Urinary bladder (tissue), 4 donors: ENCODE measurements around the gene NPAS2. TPM values are rescaled to one million over a fixed set of nuclear protein-coding genes. Genes with fewer than 3 reads are reported as not detected.

ENCODE experiments used
- DNase-seq: peaks from one replicate; pipeline ENCODE4 v3.0.0-alpha.2; 2015; ENCODE audit errors: extremely low spot score
- H3K27ac ChIP-seq: one replicate; pipeline ENCODE4 v1.5.1; 2013; ENCODE audit warnings: low read depth, mild to moderate bottlenecking, moderate library complexity
- H3K36me3 ChIP-seq: one replicate; pipeline ENCODE4 v1.6.1; 2013; ENCODE audit warnings: mild to moderate bottlenecking, moderate library complexity; ENCODE audit not compliant: insufficient read depth
- H3K4me1 ChIP-seq: one replicate; pipeline ENCODE4 v1.6.1; 2013; ENCODE audit warnings: mild to moderate bottlenecking, moderate library complexity; ENCODE audit not compliant: insufficient read depth
- H3K4me3 ChIP-seq: one replicate; pipeline ENCODE4 v1.5.1; 2013; ENCODE audit warnings: low read depth, low read length
- WGBS: extraction: QIAGEN DNeasy Blood & Tissue Kit; methylation state at CpG from one replicate; pipeline ENCODE4 v1.1.7; 2013; 5-methylcytosine and 5-hydroxymethylcytosine counted together
- polyA plus RNA-seq: library from polyadenylated mRNA; stranded (reverse); fragments of 200-250 nt; gene quantifications from one replicate; pipeline ENCODE4 v1.2.3, GENCODE V29; 2013
- total RNA-seq: library from RNA; depleted of rRNA; stranded (reverse); fragments of >200 nt; gene quantifications from one replicate; pipeline ENCODE4 v1.2.3, GENCODE V29; 2014
- donor health status: healthy with polysubstance abuse.
- donor health status: healthy.

Gene NPAS2
- total and polyA plus RNA-seq, 2 donors: 11.8 to 35.0 TPM

DNA sequence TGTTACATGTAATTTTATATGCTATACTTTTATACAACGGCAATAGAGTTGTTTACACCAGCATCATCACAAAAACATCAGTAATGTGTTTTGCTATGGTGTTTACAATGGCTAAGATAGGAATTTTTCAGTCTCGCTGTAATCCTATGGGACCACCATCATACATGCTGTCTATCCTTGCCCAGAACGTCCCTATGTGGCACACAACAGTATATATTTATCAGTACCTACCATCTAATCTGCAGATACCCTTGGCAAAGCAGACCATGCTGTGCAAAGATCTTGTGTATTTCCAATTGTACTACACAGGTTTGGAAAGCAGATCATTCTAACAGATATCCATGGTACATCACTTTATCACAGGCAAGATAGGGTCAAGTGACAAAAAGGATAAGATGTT lies 197.4 kb downstream of the NPAS2 start:
- no peaks in the 10 kb centered on the region for H3K36me3 ChIP-seq

DNA sequence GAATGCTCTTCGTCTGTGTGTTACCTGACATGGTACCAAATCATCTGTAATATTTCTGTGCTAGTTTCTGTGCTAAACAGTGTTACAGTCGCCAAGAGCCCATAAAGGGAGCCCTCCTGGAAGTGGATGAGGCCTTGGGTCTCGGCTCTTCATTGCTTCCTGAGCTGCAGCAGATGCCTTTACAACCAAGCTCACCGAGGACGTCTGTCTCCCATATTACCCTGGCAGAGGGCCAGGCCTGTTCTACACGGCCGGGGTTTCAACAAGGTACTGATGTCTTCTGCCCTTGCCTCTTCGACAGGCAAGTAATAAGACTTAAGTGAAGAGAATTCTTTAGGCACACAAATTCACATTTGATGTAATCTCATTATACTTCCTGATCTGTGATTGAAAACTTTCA lies 199.0 kb downstream of the NPAS2 start:
- no peak for DNase-seq
- H3K4me3 ChIP-seq: no peak overlapping the region
- H3K27ac ChIP-seq: no peak overlapping the region
- no peaks in the 10 kb centered on the region for H3K36me3 ChIP-seq
- no peaks in the 10 kb centered on the region for H3K4me1 ChIP-seq
- WGBS: 51% methylated on average over 8 of the region's 8 CpGs

More for the DNA sequence above, 197.4 kb downstream of the NPAS2 start:
- H3K4me3 ChIP-seq: no peak overlapping the region
- no peak for DNase-seq
- WGBS: 77% methylated on average over 3 of the region's 3 CpGs
- H3K4me1 ChIP-seq: no peaks in the 10 kb centered on the region
- no peak overlapping the region for H3K27ac ChIP-seq

DNA sequence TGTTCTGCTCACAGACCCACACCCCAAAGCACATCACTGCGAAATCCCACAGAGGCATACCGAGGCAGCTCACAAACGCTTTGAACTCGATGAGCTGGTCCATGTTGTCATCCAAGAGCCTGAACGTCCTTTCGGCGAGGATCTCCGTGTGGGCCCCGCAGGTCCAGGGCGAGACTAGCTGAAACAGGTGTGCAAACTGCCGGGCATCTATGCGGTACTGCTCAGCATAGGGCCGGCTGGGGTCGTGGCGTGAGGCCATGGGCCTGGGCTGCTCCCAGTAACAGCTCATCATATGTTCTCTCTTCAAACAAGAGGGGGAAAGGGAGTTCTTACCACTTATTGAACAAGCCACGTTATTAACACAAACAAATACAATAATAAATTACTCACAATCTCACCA lies 202.3 kb downstream of the NPAS2 start:
- H3K4me3 ChIP-seq: no peak overlapping the region
- no peaks in the 10 kb centered on the region for H3K36me3 ChIP-seq
- no peaks in the 10 kb centered on the region for H3K4me1 ChIP-seq
- no peak overlapping the region for H3K27ac ChIP-seq
- WGBS: 85% methylated on average over 16 of the region's 16 CpGs
- no peak for DNase-seq

DNA sequence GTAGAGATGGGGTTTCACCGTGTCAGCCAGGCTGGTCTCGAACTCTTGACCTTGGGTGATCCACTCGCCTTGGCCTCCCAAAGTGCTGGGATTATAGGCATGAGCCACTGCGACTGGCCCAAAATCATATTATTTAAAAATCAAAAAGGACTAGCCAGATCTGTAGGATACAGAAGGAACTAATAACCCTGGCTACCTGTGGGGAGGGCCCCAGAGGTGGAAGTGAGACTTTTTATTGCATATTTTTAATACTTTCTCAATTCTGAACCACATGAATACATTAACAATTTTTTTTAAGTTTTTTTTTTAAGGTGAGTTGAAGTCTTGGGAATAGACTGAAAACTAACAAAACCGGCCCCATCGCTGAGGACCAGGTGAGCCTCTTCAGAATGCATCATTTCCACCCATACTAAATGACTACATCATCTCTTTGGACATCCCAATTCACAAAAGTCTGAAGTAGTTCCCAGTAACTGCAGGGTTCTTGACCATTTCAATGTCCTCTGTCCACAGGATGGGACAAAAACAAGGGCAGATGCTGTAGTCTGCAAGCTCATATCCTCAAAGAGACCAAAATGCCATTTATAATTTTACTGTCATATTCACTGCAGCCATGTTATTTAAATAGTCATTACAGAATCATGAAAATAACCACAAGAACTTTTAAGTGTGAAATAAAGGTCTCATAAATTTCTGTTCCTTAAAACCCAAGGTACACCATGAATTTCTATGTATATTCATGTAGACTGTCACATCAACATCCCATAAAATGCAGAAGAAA lies 203.6 kb downstream of the NPAS2 start:
- WGBS: 97% methylated on average over 6 of the region's 6 CpGs
- no peak for DNase-seq
- no peak overlapping the region for H3K27ac ChIP-seq
- H3K4me1 ChIP-seq: no peaks in the 10 kb centered on the region
- no peaks in the 10 kb centered on the region for H3K36me3 ChIP-seq
- no peak overlapping the region for H3K4me3 ChIP-seq

DNA sequence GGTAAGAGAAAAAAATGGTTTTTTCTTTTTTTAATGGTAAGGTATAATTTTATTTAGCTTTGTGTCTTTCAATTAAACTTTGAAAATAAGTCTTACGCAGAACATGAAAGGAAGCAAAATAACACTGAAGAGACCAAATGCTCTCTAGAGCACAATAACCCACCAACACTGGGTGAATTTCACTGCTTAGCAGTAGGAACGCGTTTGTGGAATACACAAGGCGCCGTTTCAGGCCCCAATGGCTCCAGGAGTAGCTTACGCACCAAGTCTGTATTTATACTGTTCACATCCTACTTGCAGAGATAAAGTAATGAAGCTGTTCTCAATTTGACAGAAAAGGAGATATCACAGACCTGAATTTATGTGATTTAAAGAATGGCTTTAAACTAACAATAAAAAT lies 205.6 kb downstream of the NPAS2 start:
- Histone ChIP-seq H3K36me3 (no peaks in the 10 kb centered on the region), H3K4me1 (no peaks in the 10 kb centered on the region), H3K4me3 (no peak overlapping the region), H3K27ac (no peak overlapping the region)
- DNase-seq: no peak
- 80% methylated on average over 6 of the region's 6 CpGs for WGBS

DNA sequence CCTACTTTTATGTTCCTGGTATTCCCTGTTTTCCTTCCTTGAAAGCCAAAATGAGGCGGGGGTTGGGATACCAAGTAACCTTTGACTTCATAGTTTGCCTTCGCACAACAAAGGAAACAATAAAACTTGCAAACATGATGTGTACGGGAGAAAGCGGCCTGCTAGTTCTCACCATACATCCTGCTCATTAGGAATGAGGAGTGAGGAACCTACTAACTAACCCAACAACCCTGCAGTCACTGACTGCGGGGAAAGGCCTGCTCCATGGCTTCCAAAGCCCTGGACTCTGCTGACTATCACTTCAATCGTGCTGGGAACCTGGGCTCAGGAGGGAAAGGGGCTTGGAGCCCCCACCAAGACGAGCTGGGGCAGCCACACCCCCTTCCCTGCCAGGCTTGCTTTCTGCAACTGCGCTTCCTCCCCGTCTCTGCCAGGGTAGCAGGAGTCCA lies 206.3 kb downstream of the NPAS2 start:
- no peak overlapping the region for H3K27ac ChIP-seq
- no peaks in the 10 kb centered on the region for H3K36me3 ChIP-seq
- WGBS: 59% methylated on average over 9 of the region's 9 CpGs
- DNase-seq: no peak
- no peaks in the 10 kb centered on the region for H3K4me1 ChIP-seq
- H3K4me3 ChIP-seq: no peak overlapping the region

DNA sequence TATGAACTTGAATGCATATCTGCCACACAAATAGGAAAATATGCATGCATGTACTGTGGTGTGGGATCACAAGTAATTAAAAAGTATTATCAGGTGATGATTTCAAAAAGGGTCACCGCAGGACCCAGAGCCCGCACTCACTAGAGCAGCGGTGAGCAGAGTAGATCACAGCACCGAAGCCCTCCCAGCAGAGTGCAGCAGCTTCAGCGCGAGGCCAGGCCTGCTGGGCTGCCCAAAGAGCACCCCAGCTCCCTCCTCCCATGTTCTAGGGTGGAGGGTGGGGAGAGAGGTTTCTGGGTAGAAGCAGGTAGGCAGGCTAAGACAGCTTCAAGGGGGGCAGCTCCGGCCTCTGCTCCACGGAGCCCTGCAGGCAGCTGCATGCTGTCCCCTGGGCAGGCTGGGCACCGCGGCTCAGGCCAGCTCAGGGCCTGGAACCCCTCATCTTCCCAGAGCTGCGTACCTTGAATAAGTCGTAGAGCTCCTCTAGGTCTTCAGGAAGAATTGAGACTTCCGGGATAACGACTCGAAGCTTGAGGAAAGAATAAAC lies 207.1 kb downstream of the NPAS2 start:
- H3K36me3 ChIP-seq: no peaks in the 10 kb centered on the region
- H3K4me3 ChIP-seq: no peak overlapping the region
- no peaks in the 10 kb centered on the region for H3K4me1 ChIP-seq
- no peak overlapping the region for H3K27ac ChIP-seq
- WGBS: 84% methylated on average over 15 of the region's 15 CpGs
- no peak for DNase-seq

DNA sequence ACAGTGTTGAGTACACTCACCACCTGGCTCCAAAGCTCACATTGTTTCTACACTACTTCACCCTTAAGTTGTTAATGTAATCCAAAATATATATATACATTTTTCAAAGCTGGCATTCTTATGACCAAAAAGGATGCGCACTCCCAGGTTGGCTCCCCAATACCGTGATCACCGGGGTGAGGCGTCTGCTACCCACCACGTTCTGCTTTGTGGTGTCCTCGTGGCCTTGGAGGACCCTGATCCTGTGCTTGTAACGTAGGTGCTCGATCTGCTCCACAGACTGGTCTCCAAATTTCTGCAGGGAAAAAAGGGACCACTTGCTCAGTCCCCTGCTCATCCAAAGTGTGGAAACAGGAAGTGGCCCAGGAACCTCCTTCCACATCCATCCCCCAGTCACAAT lies 207.9 kb downstream of the NPAS2 start:
- WGBS: 93% methylated on average over 8 of the region's 8 CpGs
- Histone ChIP-seq H3K4me1 (no peaks in the 10 kb centered on the region), H3K36me3 (peaks cover 4% of the 10 kb centered on the region), H3K27ac (no peak overlapping the region), H3K4me3 (no peak overlapping the region)
- DNase-seq: no peak

DNA sequence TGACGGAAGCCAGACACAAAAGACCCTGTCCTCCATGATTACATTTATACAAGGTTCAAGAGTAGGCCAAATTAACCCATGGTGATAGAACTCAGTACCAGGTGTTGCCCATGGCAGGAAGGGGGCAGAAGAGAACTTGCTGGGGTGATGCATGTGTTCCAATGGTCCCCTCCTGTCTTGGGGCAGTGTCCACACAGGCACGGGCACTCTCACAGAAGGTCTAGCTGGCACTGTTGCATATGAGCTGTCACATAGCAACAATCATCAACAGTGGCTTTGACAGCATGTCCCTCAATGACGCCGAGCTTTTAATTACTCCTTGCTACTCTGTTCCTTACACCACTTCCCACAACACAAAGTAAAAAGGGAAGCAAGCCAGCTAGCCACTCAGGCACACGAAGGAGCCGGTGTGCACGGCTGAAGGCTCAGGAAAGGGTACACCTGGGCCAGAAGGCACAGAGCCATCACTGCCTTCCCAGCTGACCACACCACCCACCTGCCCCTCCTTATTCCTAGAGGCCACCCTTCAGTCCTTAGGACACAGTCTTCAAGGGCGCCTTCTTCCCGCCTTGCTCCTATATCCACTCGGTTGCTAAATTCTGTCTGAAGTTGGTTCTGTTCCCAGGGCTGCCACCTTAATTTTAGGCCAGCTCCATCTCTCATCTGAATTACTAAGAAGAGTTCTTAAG lies 211.1 kb downstream of the NPAS2 start:
- WGBS: 88% methylated on average over 10 of the region's 10 CpGs
- Histone ChIP-seq H3K4me3 (no peak overlapping the region), H3K36me3 (peaks cover 4% of the 10 kb centered on the region), H3K27ac (no peak overlapping the region), H3K4me1 (no peaks in the 10 kb centered on the region)
- DNase-seq: no peak

DNA sequence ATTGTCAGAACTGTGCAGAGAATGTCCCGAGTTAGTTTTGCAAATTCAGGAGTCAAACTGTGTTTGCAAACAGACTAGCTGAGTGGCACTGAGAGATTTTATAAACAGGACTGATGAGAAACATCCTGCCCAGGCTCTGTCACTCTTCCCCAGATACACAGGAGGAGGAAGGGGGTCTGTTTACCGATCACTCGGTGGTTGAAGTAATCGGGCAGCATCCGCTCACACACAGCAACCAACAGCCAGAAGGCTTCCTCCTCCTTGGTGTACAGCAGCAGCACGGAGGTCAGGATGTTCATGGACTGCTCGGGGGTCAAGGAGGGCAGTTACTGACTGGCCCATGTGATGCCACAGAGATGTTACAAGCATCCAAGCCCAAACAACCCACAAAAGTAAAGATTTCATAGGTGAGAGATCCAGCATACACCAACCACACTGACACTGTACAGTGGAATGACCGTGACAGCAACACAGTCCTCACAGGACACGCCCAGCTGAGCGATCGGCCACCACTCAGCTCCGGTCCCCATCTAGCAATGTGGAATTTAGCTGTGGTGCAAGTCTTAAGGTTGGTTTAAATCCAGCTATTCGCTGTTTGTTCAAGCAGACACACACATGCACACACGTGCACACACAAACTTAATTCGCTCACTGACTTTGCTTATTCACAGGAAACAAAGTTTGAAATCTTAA lies 212.3 kb downstream of the NPAS2 start:
- no peak for DNase-seq
- Histone ChIP-seq H3K36me3 (peaks cover 5% of the 10 kb centered on the region), H3K4me3 (no peak overlapping the region), H3K27ac (no peak overlapping the region), H3K4me1 (no peaks in the 10 kb centered on the region)
- 85% methylated on average over 15 of the region's 15 CpGs for WGBS

DNA sequence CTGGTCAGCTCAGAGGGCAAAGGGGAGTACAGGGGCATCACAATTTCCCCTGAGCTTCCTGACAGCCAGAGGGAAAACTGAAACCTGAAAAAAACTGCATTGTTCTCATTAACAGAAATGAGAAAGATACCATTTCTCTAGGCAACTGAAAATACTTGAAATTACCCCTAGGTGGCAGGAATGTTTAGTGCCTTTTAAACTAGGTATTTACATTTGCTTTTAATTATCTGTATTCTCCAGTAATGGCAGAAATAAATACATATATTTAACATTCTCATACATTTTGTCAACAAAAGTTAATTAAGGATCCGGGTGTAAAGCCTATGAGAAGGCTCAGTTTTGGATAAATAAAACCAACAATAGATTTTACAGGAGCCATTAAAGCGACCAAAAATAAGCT lies 216.6 kb downstream of the NPAS2 start:
- Histone ChIP-seq H3K36me3 (peaks cover 7% of the 10 kb centered on the region), H3K4me3 (no peak overlapping the region), H3K27ac (no peak overlapping the region), H3K4me1 (no peaks in the 10 kb centered on the region)
- DNase-seq: no peak
- WGBS: 66% methylated on average over 2 of the region's 2 CpGs

DNA sequence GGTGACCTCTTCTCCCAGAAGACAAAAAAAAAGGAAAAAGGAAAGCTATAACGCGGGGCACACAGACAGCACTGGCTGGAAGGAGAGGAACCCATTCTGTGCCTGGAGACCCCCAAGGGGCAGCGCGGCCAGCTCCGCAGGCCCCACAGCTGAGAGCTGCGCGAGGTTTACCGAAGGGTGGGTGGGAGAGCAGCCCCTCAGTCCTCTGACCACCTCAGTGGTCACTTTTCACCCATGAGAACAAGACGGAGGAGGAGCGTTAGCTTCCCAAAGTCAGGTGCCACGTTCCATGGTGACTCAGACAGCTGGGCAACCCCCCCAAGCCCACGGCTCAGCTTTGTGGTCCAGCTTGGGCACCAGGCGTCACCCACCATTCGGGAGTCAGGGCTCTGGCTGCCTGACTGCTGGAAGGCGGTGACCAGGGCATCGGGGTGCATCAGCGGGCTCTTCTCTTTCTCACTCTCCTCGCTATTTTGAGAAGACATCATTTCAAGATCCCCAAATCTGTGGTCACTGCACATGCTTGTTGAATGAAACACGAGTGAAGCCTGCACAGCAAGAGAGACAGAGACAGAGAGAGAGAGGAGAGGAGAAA lies 217.3 kb downstream of the NPAS2 start:
- WGBS: 95% methylated on average over 19 of the region's 19 CpGs
- Histone ChIP-seq H3K4me3 (no peak overlapping the region), H3K27ac (no peak overlapping the region), H3K4me1 (no peaks in the 10 kb centered on the region), H3K36me3 (peaks cover 7% of the 10 kb centered on the region)
- DNase-seq: no peak

DNA sequence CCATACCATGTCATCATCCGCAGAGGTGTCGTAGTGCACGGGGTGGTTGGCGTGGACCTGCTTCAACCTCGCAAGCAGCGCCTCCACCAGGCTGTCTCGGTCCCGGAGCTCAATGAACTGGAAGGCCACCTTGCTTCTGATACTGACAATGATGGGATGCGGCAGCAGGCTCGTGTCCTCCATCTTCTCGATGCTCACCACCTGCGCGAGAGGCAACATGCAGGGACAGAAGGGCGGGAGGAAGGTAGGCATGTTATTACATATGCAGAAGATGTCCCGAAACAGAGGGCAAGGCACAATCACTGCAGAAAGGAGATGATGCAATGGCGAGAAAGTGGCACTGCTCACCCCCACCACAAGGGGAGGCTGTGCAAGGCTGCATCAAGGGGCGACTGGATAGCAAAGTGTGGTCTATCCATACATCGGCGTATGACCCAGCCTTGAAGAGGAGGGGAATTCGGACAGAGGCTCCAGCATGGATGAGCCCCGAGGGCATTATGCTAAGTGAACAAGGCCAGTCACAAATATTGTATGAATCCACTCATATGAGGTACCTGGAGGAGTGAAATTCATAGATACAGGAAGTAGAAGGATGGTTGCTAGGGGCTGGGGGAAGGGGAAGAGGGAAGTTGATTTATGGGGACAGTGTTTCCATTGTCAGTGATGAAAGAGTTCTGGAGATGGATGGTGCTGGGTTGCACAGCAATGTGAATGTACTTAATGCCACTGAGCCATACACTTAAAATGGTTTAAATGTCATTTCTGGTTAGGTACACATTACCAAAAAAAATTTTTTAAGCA lies 218.7 kb downstream of the NPAS2 start:
- no peak for DNase-seq
- Histone ChIP-seq H3K4me1 (no peaks in the 10 kb centered on the region), H3K36me3 (peaks cover 3% of the 10 kb centered on the region), H3K4me3 (no peak overlapping the region), H3K27ac (no peak overlapping the region)
- 91% methylated on average over 21 of the region's 21 CpGs for WGBS
